DOHH2 (cell line): Measurements from ENCODE around the gene ALOX15B.

Experiments
- H3F3A ChIP-seq: fragments of 200-600 bp; sonication (generic), shearing (Covaris generic); 2 replicates; pipeline ENCODE4 v1.6.0; 2016; ENCODE audit warnings: antibody characterized with exemption, mild to moderate bottlenecking; ENCODE audit not compliant: control insufficient read depth, insufficient read depth
- H3K27ac ChIP-seq: fragments of 200-600 bp; sonication (generic); 2 replicates; pipeline ENCODE4 v1.5.1; 2014; ENCODE audit warnings: low read depth, mild to moderate bottlenecking, low read length, moderate library complexity
- H3K27me3 ChIP-seq: fragments of 200-600 bp; sonication (generic); 2 replicates; pipeline ENCODE4 v1.6.1; 2014; ENCODE audit warnings: mild to moderate bottlenecking, low read length, mixed read lengths; ENCODE audit not compliant: control insufficient read depth
- H3K36me3 ChIP-seq: fragments of 200-600 bp; sonication (generic); 2 replicates; pipeline ENCODE4 v1.6.1; 2014; ENCODE audit warnings: mild to moderate bottlenecking, low read length, moderate library complexity, mixed read lengths; ENCODE audit not compliant: control insufficient read depth
- H3K4me1 ChIP-seq: fragments of 200-600 bp; sonication (generic); 2 replicates; pipeline ENCODE4 v1.6.1; 2014; ENCODE audit warnings: mild to moderate bottlenecking, low read length, mixed read lengths; ENCODE audit not compliant: control insufficient read depth
- H3K4me2 ChIP-seq: fragments of 200-600 bp; sonication (generic); 2 replicates; pipeline ENCODE4 v1.6.0; 2014; ENCODE audit warnings: mild to moderate bottlenecking, low read length, moderate library complexity
- H3K4me3 ChIP-seq: fragments of 200-600 bp; sonication (generic); 2 replicates; pipeline ENCODE4 v1.5.1; 2014; ENCODE audit warnings: mild to moderate bottlenecking, low read length, mixed read lengths
- H3K79me2 ChIP-seq: fragments of 200-600 bp; sonication (generic); 2 replicates; pipeline ENCODE4 v1.6.1; 2014; ENCODE audit warnings: mild to moderate bottlenecking, low read length, mixed read lengths; ENCODE audit not compliant: control insufficient read depth
- H3K9me2 ChIP-seq: fragments of 200-600 bp; sonication (generic); replicated peaks from 2 replicates; pipeline ENCODE4 v1.6.1; 2014; ENCODE audit warnings: mild to moderate bottlenecking, low read length, mixed read lengths; ENCODE audit not compliant: control insufficient read depth
- H3K9me3 ChIP-seq: fragments of 200-600 bp; sonication (generic); 2 replicates; pipeline ENCODE4 v1.6.1; 2014; ENCODE audit warnings: antibody characterized with exemption, low read length, mixed read lengths; ENCODE audit not compliant: control insufficient read depth, insufficient read depth
- H4K20me1 ChIP-seq: fragments of 200-600 bp; sonication (generic); 2 replicates; pipeline ENCODE4 v1.6.0; 2014; ENCODE audit warnings: low read depth, mild to moderate bottlenecking, antibody characterized with exemption, low read length, moderate library complexity; ENCODE audit not compliant: control insufficient read depth, insufficient read depth
- CTCF ChIP-seq: fragments of 200-600 bp; sonication (generic); IDR thresholded peaks from one replicate; pipeline ENCODE4 v1.5.1; 2014; ENCODE audit warnings: antibody characterized with exemption, mild to moderate bottlenecking, low read depth, low read length; ENCODE audit not compliant: poor library complexity, severe bottlenecking
- EZH2phosphoT487 ChIP-seq: fragments of 200-600 bp; sonication (generic); IDR thresholded peaks from 2 replicates; pipeline ENCODE4 v1.6.1; 2017; ENCODE audit warnings: borderline replicate concordance, mild to moderate bottlenecking, antibody characterized with exemption, low read length, moderate library complexity, mixed read lengths

Gene ALOX15B

GRCh38 chr17:8006836-8007680 is 31.8 kb upstream of the ALOX15B start:
- Histone ChIP-seq H3K79me2 (no peaks in the 10 kb centered on the region), H3K9me2 (no peaks in the 10 kb centered on the region), H3K4me3 (no peak overlapping the region), H3F3A (no peaks in the 10 kb centered on the region), H4K20me1 (no peaks in the 10 kb centered on the region), H3K4me2 (no peak overlapping the region), H3K4me1 (peaks cover 4% of the 10 kb centered on the region; the same call in 1 of the 2 replicates), H3K27me3 (peaks cover 6% of the 10 kb centered on the region), H3K27ac (no peak overlapping the region), H3K36me3 (no peaks in the 10 kb centered on the region), H3K9me3 (peaks cover 4% of the 10 kb centered on the region; the same call in 1 of the 2 replicates)
- TF ChIP-seq CTCF (no peak), EZH2phosphoT487 (no peak)

- Histone ChIP-seq H3K27ac (no peak overlapping the region), H3K9me2 (no peaks in the 10 kb centered on the region), H3K9me3 (peaks cover 4% of the 10 kb centered on the region; the same call in 1 of the 2 replicates), H3K4me2 (no peak overlapping the region), H3K36me3 (no peaks in the 10 kb centered on the region), H3K79me2 (no peaks in the 10 kb centered on the region), H3F3A (no peaks in the 10 kb centered on the region), H4K20me1 (no peaks in the 10 kb centered on the region), H3K4me1 (0 out of 2 replicates have a peak, but pooled peaks cover 2% of the 10 kb centered on the region), H3K27me3 (no peaks in the 10 kb centered on the region), H3K4me3 (no peak overlapping the region)
- TF ChIP-seq EZH2phosphoT487 = no peak
- no peak for TF ChIP-seq CTCF
These were observed 31.0 kb upstream of the ALOX15B start for GRCh38 chr17:8007836-8008235.

- no peaks in the 10 kb centered on the region for H3K36me3 ChIP-seq
- no peaks in the 10 kb centered on the region for H4K20me1 ChIP-seq
- TF ChIP-seq EZH2phosphoT487 = no peak
- no peak for TF ChIP-seq CTCF
- no peaks in the 10 kb centered on the region for H3K9me3 ChIP-seq
- H3K4me2 ChIP-seq = no peak overlapping the region
- no peaks in the 10 kb centered on the region for H3K79me2 ChIP-seq
- H3K9me2 ChIP-seq = no peaks in the 10 kb centered on the region
- H3K4me3 ChIP-seq = no peak overlapping the region
- peaks cover 10% of the 10 kb centered on the region for H3K4me1 ChIP-seq
- no peaks in the 10 kb centered on the region for H3F3A ChIP-seq
- H3K27ac ChIP-seq = no peak overlapping the region
- peaks cover 15% of the 10 kb centered on the region for H3K27me3 ChIP-seq
These were observed 26.7 kb upstream of the ALOX15B start for GRCh38 chr17:8012045-8012580.
